OCI-LY7 (cell line): Measurements from ENCODE around the gene MUC7. TPM values are rescaled to one million over a fixed set of nuclear protein-coding genes. Genes with fewer than 3 reads are reported as not detected.

ENCODE experiments used
- BruUV-seq: library from RNA; stranded (reverse); fragments of 400-500 nt; replicated peaks from 2 replicates; lab custom pipeline; 2021; lab: Mats Ljungman, UMichigan
- CTCF ChIA-PET: fragments of 300-600 bp; sonication (Branson Sonifier 250); formaldehyde crosslinking; loops from one replicate; lab custom pipeline; 2022; ENCODE audit warnings: antibody characterized with exemption; ENCODE audit not compliant: unreplicated experiment; lab: Charles Lee
- POLR2A ChIA-PET: fragments of 300-600 bp; sonication (Branson Sonifier 250); formaldehyde crosslinking; loops from one replicate; lab custom pipeline; 2022; ENCODE audit warnings: antibody characterized with exemption; lab: Charles Lee
- DNase-seq: peaks from one replicate; pipeline ENCODE4 v3.0.0-alpha.2; 2015; ENCODE audit warnings: low spot score
- H2AFZ ChIP-seq: fragments of 200-600 bp; sonication (generic), shearing (Covaris generic); 2 replicates; pipeline ENCODE4 v1.6.1; 2014; ENCODE audit warnings: mild to moderate bottlenecking, antibody characterized with exemption, low read length, moderate library complexity
- H3K27ac ChIP-seq: fragments of 200-600 bp; sonication (generic); 2 replicates; pipeline ENCODE4 v1.5.1; 2014; ENCODE audit warnings: mixed run types, low read depth, mild to moderate bottlenecking, moderate library complexity, low read length, inconsistent platforms; ENCODE audit not compliant: poor library complexity, severe bottlenecking
- H3K36me3 ChIP-seq: fragments of 200-600 bp; sonication (generic); 2 replicates; pipeline ENCODE4 v1.6.1; 2014; ENCODE audit warnings: mild to moderate bottlenecking, antibody characterized with exemption, low read length, moderate library complexity, mixed read lengths; ENCODE audit not compliant: insufficient read depth
- H3K4me1 ChIP-seq: fragments of 200-600 bp; sonication (generic); 2 replicates; pipeline ENCODE4 v1.5.1; 2014; ENCODE audit warnings: mild to moderate bottlenecking, low read length; ENCODE audit not compliant: insufficient read depth, poor library complexity, severe bottlenecking
- H3K4me2 ChIP-seq: fragments of 200-600 bp; sonication (generic); 2 replicates; pipeline ENCODE4 v1.6.1; 2014; ENCODE audit warnings: mild to moderate bottlenecking, low read length
- H3K4me3 ChIP-seq: fragments of 200-600 bp; sonication (generic); 2 replicates; pipeline ENCODE4 v1.5.1; 2014; ENCODE audit warnings: mild to moderate bottlenecking, low read depth, low read length; ENCODE audit not compliant: poor library complexity, severe bottlenecking
- H3K79me2 ChIP-seq: fragments of 200-600 bp; sonication (generic); 2 replicates; pipeline ENCODE4 v1.6.1; 2016; ENCODE audit warnings: low read depth, mild to moderate bottlenecking, low read length, moderate library complexity, mixed read lengths; ENCODE audit not compliant: insufficient read depth
- H3K9me2 ChIP-seq: fragments of 200-600 bp; sonication (generic); 2 replicates; pipeline ENCODE4 v1.6.1; 2016; ENCODE audit warnings: mild to moderate bottlenecking, low read length, mixed read lengths; ENCODE audit not compliant: insufficient read depth
- H3K9me3 ChIP-seq: fragments of 200-600 bp; sonication (generic); 2 replicates; pipeline ENCODE4 v1.6.1; 2014; ENCODE audit warnings: mild to moderate bottlenecking, mixed run types, low read length, mixed read lengths
- H4K20me1 ChIP-seq: fragments of 200-600 bp; sonication (generic); 2 replicates; pipeline ENCODE4 v1.6.1; 2014; ENCODE audit warnings: mild to moderate bottlenecking, antibody characterized with exemption, low read length, moderate library complexity, mixed read lengths; ENCODE audit not compliant: insufficient read depth
- CTCF ChIP-seq: fragments of 200-600 bp; sonication (generic); conservative IDR thresholded peaks from 2 replicates; pipeline ENCODE4 v1.5.1; 2014; ENCODE audit warnings: mild to moderate bottlenecking, antibody characterized with exemption, low read length, moderate library complexity, mixed read lengths
- EZH2phosphoT487 ChIP-seq: fragments of 200-600 bp; sonication (generic); IDR thresholded peaks from 2 replicates; pipeline ENCODE4 v1.6.1; 2018; ENCODE audit warnings: low read depth, borderline replicate concordance, mild to moderate bottlenecking, mixed run types, antibody characterized with exemption, low read length, moderate library complexity, mixed read lengths
- intact Hi-C: fragments of 100-400 bp; cut with micrococcal nuclease; formaldehyde crosslinking; loops from one replicate; pipeline ENCODE4 v1.10.0; 2022; ENCODE audit not compliant: unreplicated experiment
- total RNA-seq, 2 experiments: library from RNA; depleted of rRNA in 1 of 2; stranded (reverse); fragments of >200 nt in 1 of 2; shearing (Covaris generic) in 1 of 2; gene quantifications; 2 replicates each; pipeline ENCODE4 v1.2.3, GENCODE V29; 2014 to 2022

MUC7 gene
- total RNA-seq, 2 experiments from 2014 or later: not detected

- Histone ChIP-seq H3K9me2 (no peaks in the 10 kb centered on the region), H3K4me1 (no peaks in the 10 kb centered on the region), H4K20me1 (no peaks in the 10 kb centered on the region), H3K79me2 (no peaks in the 10 kb centered on the region), H3K36me3 (no peaks in the 10 kb centered on the region), H3K27ac (no peak overlapping the region), H3K4me2 (no peak overlapping the region), H3K4me3 (no peak overlapping the region), H2AFZ (no peak overlapping the region), H3K9me3 (no peaks in the 10 kb centered on the region)
- no TSS peak for BruUV-seq
- DNase-seq: no peak
- intact Hi-C loops: no loop called here
- CTCF ChIA-PET: no interaction called here
- TF ChIP-seq CTCF (no peak), EZH2phosphoT487 (no peak)
- POLR2A ChIA-PET: no interaction called here
Measured at GRCh38 chr4:70437197-70437596, 34.8 kb upstream of the MUC7 start.

- DNase-seq: no peak
- intact Hi-C loops: no loop called here
- no peak overlapping the region for H3K4me3 ChIP-seq
- ChIA-PET POLR2A (no interaction called here), CTCF (no interaction called here)
- H4K20me1 ChIP-seq: no peaks in the 10 kb centered on the region
- no peak overlapping the region for H3K4me2 ChIP-seq
- no peaks in the 10 kb centered on the region for H3K79me2 ChIP-seq
- H3K36me3 ChIP-seq: no peaks in the 10 kb centered on the region
- H3K27ac ChIP-seq: no peak overlapping the region
- H3K9me2 ChIP-seq: no peaks in the 10 kb centered on the region
- H3K9me3 ChIP-seq: no peaks in the 10 kb centered on the region
- no peak for TF ChIP-seq EZH2phosphoT487
- no peaks in the 10 kb centered on the region for H3K4me1 ChIP-seq
- no TSS peak for BruUV-seq
- no peak overlapping the region for H2AFZ ChIP-seq
Measured at GRCh38 chr4:70442474-70442873, 29.5 kb upstream of the MUC7 start.

- Histone ChIP-seq H3K36me3 (no peaks in the 10 kb centered on the region), H3K27ac (no peak overlapping the region), H3K4me2 (no peak overlapping the region), H3K4me3 (no peak overlapping the region), H2AFZ (no peak overlapping the region), H3K79me2 (no peaks in the 10 kb centered on the region), H3K9me2 (no peaks in the 10 kb centered on the region), H4K20me1 (no peaks in the 10 kb centered on the region), H3K4me1 (no peaks in the 10 kb centered on the region), H3K9me3 (no peaks in the 10 kb centered on the region)
- ChIA-PET POLR2A (interaction anchor here (1.3 kb wide), 1 partner anchor 11 kb away, joined by 3 read pairs; no protein-coding TSS in a partner anchor), CTCF (no interaction called here)
- intact Hi-C loops: no loop called here
- no TSS peak for BruUV-seq
- no peak for DNase-seq
- TF ChIP-seq CTCF (no peak), EZH2phosphoT487 (no peak)
Measured at GRCh38 chr4:70443329-70443728, 28.7 kb upstream of the MUC7 start.
